ENCODE data around the gene CENPV. TPM values are rescaled to one million over a fixed set of nuclear protein-coding genes. Genes with fewer than 3 reads are reported as not detected.

CENPV gene
- total and polyA plus RNA-seq, 10 of the 15 experiments (the other 5 are each of a cell fraction or from before 2014, with no cell fraction given), result 22.5 to 98.6 (median 80.8) TPM

- FAIRE-seq (no peak), DNase-seq (ENCODE audit: low read depth, low spot score) (no peak), ATAC-seq (no peak)
- Histone ChIP-seq H3K27me3 (replicated peaks in 1 of 2; ENCODE audit: control insufficient read depth in 2 of 2, insufficient read depth in 2 of 2, low read length in 1 of 2) (no peaks in the 10 kb centered on the region), H3K9me3 (replicated peaks; ENCODE audit: control insufficient read depth, insufficient read depth, low read length) (no peaks in the 10 kb centered on the region), H2AFZ (ENCODE audit: control insufficient read depth, low read depth, low read length) (no peak overlapping the region), H3K4me1 (ENCODE audit: control insufficient read depth, insufficient read depth, low read length) (peaks cover 1% of the 10 kb centered on the region; the same call in 1 of the 2 replicates), H3K9ac (ENCODE audit: control insufficient read depth, insufficient read depth, low read length) (no peak overlapping the region), H3K79me2 (ENCODE audit: control insufficient read depth, insufficient read depth, low read length) (peaks cover 23% of the 10 kb centered on the region), H3K27ac (ENCODE audit: control insufficient read depth, insufficient read depth) (no peak overlapping the region), H4K20me1 (ENCODE audit: control insufficient read depth, insufficient read depth) (no peaks in the 10 kb centered on the region), H3K4me3 (no peak overlapping the region), H3K36me3 (ENCODE audit: control insufficient read depth in 2 of 2, insufficient read depth in 2 of 2, low read length in 1 of 2) (peaks cover 5 to 7% of the 10 kb centered on the region in 2 experiments; a peak in 3 of 4 replicates), H3K4me2 (ENCODE audit: control insufficient read depth, insufficient read depth) (no peak overlapping the region)
- TF ChIP-seq WRNIP1 (IDR thresholded peaks at IDR 0.05; ENCODE audit: borderline replicate concordance, low read depth, low read length) (no peak), POLR2AphosphoS2 (IDR thresholded peaks at IDR 0.05; ENCODE audit: low read depth, low read length) (no peak), ZNF24 (IDR thresholded peaks at IDR 0.05) (no peak), ZBED1 (IDR thresholded peaks at IDR 0.05; ENCODE audit: borderline replicate concordance) (no peak), CHD2 (IDR thresholded peaks at IDR 0.05; ENCODE audit: borderline replicate concordance, low read depth, low read length) (no peak), STAT1 (conservative IDR thresholded peaks at IDR 0.05) (no peak), SREBF2 (IDR thresholded peaks at IDR 0.05; ENCODE audit: low read length) (no peak), USF1 (IDR thresholded peaks at IDR 0.05; ENCODE audit: borderline replicate concordance, extremely low read length, insufficient read depth, low read depth, low read length) (no peak), MYB (IDR thresholded peaks at IDR 0.05; ENCODE audit: borderline replicate concordance, low read depth, low read length) (no peak), IKZF1 (conservative IDR thresholded peaks at IDR 0.05) (no peak), RAD21 (IDR thresholded peaks at IDR 0.05; ENCODE audit: insufficient read depth, low read depth, low read length) (no peak), LARP7 (IDR thresholded peaks at IDR 0.05) (no peak), EGR1 (IDR thresholded peaks at IDR 0.05; ENCODE audit: borderline replicate concordance in 1 of 2, low read depth in 2 of 2, low read length in 2 of 2) (no peak)
- TF ChIP-seq, protein P1, sequence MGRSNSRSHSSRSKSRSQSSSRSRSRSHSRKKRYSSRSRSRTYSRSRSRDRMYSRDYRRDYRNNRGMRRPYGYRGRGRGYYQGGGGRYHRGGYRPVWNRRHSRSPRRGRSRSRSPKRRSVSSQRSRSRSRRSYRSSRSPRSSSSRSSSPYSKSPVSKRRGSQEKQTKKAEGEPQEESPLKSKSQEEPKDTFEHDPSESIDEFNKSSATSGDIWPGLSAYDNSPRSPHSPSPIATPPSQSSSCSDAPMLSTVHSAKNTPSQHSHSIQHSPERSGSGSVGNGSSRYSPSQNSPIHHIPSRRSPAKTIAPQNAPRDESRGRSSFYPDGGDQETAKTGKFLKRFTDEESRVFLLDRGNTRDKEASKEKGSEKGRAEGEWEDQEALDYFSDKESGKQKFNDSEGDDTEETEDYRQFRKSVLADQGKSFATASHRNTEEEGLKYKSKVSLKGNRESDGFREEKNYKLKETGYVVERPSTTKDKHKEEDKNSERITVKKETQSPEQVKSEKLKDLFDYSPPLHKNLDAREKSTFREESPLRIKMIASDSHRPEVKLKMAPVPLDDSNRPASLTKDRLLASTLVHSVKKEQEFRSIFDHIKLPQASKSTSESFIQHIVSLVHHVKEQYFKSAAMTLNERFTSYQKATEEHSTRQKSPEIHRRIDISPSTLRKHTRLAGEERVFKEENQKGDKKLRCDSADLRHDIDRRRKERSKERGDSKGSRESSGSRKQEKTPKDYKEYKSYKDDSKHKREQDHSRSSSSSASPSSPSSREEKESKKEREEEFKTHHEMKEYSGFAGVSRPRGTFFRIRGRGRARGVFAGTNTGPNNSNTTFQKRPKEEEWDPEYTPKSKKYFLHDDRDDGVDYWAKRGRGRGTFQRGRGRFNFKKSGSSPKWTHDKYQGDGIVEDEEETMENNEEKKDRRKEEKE (IDR thresholded peaks at IDR 0.05), result no peak
- TF ChIP-seq, protein P2, sequence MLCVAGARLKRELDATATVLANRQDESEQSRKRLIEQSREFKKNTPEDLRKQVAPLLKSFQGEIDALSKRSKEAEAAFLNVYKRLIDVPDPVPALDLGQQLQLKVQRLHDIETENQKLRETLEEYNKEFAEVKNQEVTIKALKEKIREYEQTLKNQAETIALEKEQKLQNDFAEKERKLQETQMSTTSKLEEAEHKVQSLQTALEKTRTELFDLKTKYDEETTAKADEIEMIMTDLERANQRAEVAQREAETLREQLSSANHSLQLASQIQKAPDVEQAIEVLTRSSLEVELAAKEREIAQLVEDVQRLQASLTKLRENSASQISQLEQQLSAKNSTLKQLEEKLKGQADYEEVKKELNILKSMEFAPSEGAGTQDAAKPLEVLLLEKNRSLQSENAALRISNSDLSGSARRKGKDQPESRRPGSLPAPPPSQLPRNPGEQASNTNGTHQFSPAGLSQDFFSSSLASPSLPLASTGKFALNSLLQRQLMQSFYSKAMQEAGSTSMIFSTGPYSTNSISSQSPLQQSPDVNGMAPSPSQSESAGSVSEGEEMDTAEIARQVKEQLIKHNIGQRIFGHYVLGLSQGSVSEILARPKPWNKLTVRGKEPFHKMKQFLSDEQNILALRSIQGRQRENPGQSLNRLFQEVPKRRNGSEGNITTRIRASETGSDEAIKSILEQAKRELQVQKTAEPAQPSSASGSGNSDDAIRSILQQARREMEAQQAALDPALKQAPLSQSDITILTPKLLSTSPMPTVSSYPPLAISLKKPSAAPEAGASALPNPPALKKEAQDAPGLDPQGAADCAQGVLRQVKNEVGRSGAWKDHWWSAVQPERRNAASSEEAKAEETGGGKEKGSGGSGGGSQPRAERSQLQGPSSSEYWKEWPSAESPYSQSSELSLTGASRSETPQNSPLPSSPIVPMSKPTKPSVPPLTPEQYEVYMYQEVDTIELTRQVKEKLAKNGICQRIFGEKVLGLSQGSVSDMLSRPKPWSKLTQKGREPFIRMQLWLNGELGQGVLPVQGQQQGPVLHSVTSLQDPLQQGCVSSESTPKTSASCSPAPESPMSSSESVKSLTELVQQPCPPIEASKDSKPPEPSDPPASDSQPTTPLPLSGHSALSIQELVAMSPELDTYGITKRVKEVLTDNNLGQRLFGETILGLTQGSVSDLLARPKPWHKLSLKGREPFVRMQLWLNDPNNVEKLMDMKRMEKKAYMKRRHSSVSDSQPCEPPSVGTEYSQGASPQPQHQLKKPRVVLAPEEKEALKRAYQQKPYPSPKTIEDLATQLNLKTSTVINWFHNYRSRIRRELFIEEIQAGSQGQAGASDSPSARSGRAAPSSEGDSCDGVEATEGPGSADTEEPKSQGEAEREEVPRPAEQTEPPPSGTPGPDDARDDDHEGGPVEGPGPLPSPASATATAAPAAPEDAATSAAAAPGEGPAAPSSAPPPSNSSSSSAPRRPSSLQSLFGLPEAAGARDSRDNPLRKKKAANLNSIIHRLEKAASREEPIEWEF (IDR thresholded peaks at IDR 0.05; ENCODE audit: insufficient replicate concordance, low read depth, low read length), result no peak
- TF ChIP-seq, protein P3, sequence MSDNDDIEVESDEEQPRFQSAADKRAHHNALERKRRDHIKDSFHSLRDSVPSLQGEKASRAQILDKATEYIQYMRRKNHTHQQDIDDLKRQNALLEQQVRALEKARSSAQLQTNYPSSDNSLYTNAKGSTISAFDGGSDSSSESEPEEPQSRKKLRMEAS (IDR thresholded peaks at IDR 0.05; ENCODE audit: low read depth, low read length), result no peak
- intact Hi-C loops (cut with micrococcal nuclease; ENCODE audit: unreplicated experiment), result no loop called here
- ChIA-PET RAD21 (ENCODE audit: unreplicated experiment) (no interaction called here), CTCF (interaction anchor here (2.7 to 8.2 kb wide), 3 partner anchors 16 to 61 kb away, joined by 7 to 88 read pairs (median 38); no protein-coding TSS in a partner anchor), SMC1A (ENCODE audit: uncharacterized antibody, unreplicated experiment) (no interaction called here), POLR2A (no interaction called here)
- in situ Hi-C loops (cut with MboI), result no loop called here
- 97% methylated on average over 6 of the region's 6 CpGs for WGBS (ENCODE audit: insufficient coverage, insufficient replicate concordance, low lambda C conversion rate, missing lambda C conversion rate)
- BruUV-seq (replicated peaks), result no TSS peak
Measured at GRCh38 chr17:16348586-16348985, 4.7 kb downstream of the CENPV start.
